ENCODE measurements around the gene TNFRSF1A. TPM values are rescaled to one million over a fixed set of nuclear protein-coding genes. Genes with fewer than 3 reads are reported as not detected.

TNFRSF1A gene
- total RNA-seq, 1 experiment from 2014 or later = 34.3 TPM

DNA sequence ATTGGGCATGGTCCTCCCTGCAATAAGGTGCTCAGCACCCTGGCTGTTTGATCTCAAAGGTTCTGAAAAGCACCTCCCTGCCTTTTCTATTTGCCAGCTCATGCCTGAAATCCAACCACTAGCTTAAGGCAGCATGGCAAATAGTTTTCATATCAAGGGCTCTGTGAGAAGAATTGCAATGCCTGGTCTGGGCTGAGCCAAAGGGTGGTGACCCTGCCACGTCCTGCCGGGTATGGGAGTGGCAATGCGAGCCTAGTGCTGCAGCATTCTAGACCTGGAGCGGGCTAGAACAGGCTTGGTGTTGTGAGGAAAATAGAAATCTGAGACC, 35.8 kb upstream of the TNFRSF1A start:
- no peak for DNase-seq
- Histone ChIP-seq H3K4me1 (peaks cover 19% of the 10 kb centered on the region), H3K4me3 (no peak overlapping the region), H3K27me3 (no peaks in the 10 kb centered on the region; the same call in 1 of the 2 replicates), H3K36me3 (no peaks in the 10 kb centered on the region), H3K9me3 (replicated peaks) (no peaks in the 10 kb centered on the region), H3K27ac (no peak overlapping the region)

DNA sequence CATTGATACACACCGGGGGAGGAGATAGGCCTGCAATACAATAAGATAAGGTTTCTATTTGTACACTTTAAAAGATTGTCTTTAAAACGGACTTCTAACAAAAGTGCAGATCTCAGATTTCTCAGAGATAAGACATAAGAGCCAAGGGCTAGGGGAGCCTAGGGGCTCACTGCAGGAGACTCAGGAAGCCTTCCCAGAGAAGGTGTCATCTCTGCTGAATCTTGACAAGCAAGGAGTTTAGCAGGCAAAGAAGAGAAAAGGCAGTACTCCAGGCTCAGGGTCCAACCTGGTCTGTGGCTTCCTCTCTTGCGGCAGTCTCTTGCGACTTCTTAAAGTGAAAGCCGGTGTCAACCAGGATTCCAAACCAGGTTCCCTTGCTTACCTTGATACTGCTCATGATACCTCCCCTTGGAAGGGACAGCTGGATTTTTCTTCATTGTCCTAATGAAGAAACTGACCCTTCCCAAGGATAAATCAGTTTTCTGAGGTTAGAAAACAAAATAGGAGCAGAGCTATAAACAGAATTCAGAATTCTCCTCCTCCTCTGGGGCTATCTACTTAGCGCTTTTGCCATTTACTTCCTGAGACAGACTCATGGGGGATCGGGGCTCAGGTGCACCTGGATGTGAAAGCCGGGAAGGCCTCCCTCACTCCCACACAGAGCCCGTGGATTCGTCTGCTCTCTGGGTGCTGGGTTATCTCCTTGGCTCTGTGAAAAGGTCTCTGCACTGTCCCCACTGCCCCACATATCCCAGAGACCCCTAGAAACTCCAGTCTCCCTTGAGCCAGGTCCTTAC, 35.2 kb upstream of the TNFRSF1A start:
- no peaks in the 10 kb centered on the region for H3K9me3 ChIP-seq (replicated peaks)
- no peaks in the 10 kb centered on the region for H3K36me3 ChIP-seq
- no peaks in the 10 kb centered on the region; the same call in 1 of the 2 replicates for H3K27me3 ChIP-seq
- H3K4me1 ChIP-seq = peaks cover 23% of the 10 kb centered on the region
- DNase-seq = no peak
- H3K4me3 ChIP-seq = no peak overlapping the region
- H3K27ac ChIP-seq = no peak overlapping the region

DNA sequence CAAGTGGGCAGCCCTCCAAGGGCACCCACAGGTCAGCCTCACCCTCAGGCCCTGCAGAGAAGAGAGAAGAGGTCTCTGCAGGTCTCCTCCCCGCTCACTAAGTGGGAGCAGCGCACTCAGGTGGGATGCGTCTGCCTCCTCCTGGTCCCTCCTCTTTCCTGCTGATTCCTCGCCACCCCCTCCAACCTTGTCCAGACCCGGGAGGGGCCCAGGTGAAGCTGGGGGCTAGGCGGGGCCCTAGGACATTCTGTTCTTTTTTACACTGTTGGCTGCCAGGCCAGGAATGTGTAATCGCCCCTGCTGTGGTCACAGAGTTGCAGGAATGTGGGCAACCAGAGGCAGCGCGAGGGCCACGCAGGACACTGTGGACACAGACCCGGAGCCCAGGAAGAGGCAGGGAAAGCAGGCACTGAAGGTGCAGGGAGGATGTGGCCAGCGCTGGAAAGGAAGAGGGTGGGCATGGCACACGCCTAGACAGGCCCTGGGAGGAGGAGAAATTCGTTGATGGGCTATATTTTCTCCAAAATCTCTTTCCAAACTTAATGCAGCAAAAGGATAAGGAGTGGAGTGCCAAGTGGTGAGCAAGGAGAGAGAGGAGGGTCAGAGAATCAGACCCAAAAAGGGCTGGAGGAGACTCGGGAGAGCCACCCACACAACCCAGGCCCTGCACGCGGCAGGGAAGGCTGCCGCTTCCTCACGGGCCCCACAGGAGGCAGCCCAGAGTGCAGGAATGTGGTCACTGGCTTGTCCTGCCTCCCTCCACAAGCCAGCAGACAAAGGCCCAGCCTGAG, 34.4 kb upstream of the TNFRSF1A start:
- Histone ChIP-seq H3K27me3 (no peaks in the 10 kb centered on the region; the same call in 1 of the 2 replicates), H3K27ac (no peak overlapping the region), H3K4me1 (peaks cover 29% of the 10 kb centered on the region), H3K36me3 (no peaks in the 10 kb centered on the region), H3K4me3 (no peak overlapping the region), H3K9me3 (replicated peaks) (no peaks in the 10 kb centered on the region)
- DNase-seq = peak; percentile 46 to 59

DNA sequence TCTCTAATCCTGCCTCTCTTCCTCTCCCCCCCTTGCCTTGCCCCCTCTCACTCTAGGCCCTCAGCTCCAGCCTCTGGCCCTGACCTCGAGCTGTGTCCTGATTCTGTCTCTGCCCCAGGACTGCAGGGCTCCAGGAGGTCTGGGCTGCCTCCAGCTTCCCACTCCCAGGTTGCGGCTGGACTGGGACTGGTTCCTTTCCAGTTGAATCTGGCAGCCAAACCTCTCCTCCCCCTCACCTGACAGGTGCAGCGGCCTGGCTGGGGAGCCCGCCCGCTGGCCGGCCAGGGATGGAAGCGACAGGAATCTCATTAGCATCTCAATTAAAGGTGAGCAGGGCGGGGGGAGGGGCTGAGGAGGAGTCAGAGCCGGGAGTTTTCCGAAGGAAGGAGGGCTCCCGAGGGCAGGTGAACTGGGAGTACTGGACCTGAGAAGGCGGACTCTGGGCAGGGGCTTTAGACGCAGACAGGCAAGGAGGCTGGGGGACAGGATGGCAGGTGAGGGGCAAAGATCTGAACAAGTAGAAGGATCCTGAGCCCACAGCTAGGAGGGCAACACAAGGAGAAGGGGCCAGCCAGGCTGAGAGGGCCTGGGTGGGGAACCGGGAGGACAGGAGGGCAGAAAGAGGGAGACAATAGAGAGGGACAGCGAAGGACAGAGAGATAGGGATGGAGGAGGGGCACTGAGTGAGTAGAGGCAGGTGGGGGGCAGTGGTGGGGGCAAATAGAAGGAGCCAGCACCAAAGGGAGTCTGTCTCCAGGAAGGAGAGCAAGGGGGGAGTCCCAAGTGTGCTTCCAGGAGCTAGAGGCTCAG, 33.6 kb upstream of the TNFRSF1A start, which contains the start of gene SCNN1A:
Gene SCNN1A (minus strand): TSS at position 295 of the 810 bp plus-strand sequence. CDS start 780 bp downstream, outside the sequence.
- H3K9me3 ChIP-seq (replicated peaks) = no peaks in the 10 kb centered on the region
- no peak for DNase-seq
- H3K4me3 ChIP-seq = no peak within 1 kb of the TSS
- H3K36me3 ChIP-seq = no peaks in the 10 kb centered on the region
- H3K27ac ChIP-seq = no peak within 1 kb of the TSS
- no peaks in the 10 kb centered on the region for H3K27me3 ChIP-seq
- peaks cover 36% of the 10 kb centered on the region for H3K4me1 ChIP-seq

DNA sequence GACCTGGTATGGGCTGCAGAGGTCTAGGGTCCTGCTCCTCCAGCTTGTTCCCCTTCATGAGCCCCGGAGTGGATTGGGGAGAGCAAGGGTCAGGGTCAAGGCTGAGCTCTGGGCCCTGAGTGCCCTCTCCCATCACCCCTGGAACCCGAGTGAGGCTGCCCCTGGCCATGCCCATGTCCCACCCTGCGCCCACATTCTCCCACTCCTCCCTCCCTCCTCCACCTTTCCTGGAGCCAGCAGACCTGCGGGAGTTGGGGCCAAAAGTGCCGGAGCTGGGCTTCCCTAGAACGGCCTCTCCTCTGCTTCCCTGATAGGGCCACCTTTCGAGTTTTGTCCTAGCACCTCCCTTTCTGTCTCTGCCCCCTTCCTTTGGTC, 32.9 kb upstream of the TNFRSF1A start:
- Histone ChIP-seq H3K9me3 (replicated peaks) (no peaks in the 10 kb centered on the region), H3K27ac (no peak overlapping the region), H3K4me3 (no peak overlapping the region), H3K36me3 (no peaks in the 10 kb centered on the region), H3K27me3 (no peaks in the 10 kb centered on the region), H3K4me1 (peaks cover 37% of the 10 kb centered on the region)
- no peak for DNase-seq

DNA sequence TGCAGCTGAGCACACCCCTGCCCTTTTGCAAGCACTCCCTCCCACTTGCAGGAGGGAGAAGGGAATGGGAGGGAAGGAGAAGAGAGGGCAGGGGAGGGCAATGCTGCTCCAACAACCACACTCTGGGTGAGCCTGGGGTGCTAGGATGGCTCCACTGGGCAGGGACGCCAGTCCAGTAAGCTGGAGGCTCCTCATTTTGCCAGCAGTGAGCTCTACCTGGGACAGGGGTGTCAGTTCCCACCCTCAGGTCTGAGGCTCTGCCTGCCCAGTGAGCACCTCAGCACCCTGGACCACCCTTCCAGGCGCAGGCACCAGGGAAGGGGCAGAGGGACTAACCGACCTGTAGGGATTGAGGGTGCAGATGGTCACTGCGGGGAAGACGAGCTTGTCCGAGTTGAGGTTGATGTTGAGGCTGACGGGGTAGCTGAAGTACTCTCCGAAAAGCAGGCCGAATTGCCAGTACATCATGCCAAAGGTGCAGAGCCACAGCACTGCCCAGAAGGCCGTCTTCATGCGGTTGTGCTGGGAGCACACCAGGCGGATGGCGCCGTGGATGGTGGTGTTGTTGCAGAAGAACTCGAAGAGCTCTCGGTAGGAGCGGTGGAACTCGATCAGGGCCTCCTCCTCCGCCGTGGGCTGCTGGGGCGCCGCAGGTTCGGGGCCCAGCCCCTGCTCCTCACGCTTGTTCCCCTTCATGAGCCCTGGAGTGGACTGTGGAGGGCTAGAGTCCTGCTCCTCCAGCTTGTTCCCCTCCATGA, 32.3 kb upstream of the TNFRSF1A start:
- H3K4me3 ChIP-seq = no peak overlapping the region
- no peak overlapping the region for H3K27ac ChIP-seq
- peaks cover 37% of the 10 kb centered on the region for H3K4me1 ChIP-seq
- no peaks in the 10 kb centered on the region for H3K9me3 ChIP-seq (replicated peaks)
- H3K36me3 ChIP-seq = no peaks in the 10 kb centered on the region
- DNase-seq = no peak
- no peaks in the 10 kb centered on the region for H3K27me3 ChIP-seq

DNA sequence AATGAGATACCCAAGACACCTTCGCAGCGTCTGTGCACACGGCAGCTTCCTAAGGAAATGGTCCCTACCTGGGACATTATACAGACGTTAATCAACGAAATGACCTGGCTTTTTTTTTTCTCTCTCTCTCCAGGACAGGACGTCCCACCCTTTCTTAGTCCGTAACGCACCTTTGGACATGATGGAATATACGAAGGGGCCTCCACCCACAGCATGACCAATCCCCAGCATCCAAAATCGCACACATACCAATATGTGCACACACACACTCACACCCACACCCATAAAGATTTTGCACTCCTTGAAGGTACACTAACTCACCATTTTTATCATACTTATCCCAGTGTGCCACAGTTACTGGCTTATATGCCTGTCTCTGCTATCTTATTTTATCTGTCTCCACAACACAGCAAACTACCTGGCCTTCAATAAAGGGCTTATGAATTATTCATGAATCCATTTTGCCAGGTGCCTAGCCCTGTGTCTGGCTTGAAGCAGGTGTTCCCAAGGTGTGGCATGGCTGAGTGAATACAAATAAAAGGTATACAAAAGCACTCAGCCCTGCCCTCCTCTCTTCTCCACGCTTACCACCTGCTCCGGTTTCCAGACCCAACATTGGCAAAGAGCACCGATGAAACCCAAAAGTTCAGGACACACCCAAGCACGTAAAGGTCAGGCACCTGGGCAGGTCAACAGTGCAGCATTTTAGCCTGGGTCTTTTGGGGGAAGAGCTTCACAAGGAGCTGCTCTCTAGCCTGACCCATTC, 31.3 kb upstream of the TNFRSF1A start:
- H3K27me3 ChIP-seq = no peaks in the 10 kb centered on the region
- peaks cover 37% of the 10 kb centered on the region for H3K4me1 ChIP-seq
- H3K36me3 ChIP-seq = no peaks in the 10 kb centered on the region
- no peak overlapping the region for H3K4me3 ChIP-seq
- DNase-seq = no peak
- H3K9me3 ChIP-seq (replicated peaks) = no peaks in the 10 kb centered on the region
- H3K27ac ChIP-seq = no peak overlapping the region

DNA sequence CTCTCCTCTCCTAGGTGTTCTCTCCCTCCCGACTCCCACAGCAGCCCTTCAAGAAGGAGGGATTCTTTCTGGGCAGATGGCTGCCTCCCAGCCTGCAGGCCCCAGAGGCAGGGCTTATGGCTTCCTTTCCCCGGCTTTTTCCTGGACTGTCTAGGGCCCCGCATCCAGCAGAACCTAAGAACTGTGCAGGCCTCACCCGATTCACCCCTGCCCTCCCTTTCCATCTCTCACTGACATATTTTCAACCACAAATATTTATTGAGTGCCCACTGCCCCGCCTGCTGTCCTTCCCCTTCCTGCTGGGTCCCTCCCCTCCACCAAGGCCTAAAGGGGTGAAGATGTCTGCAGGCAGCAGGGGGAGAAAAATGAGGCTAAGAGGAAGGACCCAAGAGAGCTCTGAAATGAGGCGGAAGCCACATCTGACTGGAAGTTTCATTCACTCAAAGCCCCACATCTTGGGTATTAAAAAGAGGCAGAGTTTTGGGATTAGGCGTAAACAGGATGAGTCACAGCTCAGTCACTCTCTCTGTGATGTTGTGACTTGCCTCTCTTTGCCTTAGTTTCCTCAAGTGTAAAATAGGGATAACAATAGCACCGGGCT, 30.6 kb upstream of the TNFRSF1A start:
- DNase-seq = peak; percentile 86 to 89
- H3K27me3 ChIP-seq = no peaks in the 10 kb centered on the region
- H3K27ac ChIP-seq = peak overlapping the region; percentile 28; the same call in 1 of the 2 replicates
- no peaks in the 10 kb centered on the region for H3K36me3 ChIP-seq
- H3K4me3 ChIP-seq = no peak overlapping the region
- H3K4me1 ChIP-seq = peaks cover 37% of the 10 kb centered on the region
- H3K9me3 ChIP-seq (replicated peaks) = no peaks in the 10 kb centered on the region

DNA sequence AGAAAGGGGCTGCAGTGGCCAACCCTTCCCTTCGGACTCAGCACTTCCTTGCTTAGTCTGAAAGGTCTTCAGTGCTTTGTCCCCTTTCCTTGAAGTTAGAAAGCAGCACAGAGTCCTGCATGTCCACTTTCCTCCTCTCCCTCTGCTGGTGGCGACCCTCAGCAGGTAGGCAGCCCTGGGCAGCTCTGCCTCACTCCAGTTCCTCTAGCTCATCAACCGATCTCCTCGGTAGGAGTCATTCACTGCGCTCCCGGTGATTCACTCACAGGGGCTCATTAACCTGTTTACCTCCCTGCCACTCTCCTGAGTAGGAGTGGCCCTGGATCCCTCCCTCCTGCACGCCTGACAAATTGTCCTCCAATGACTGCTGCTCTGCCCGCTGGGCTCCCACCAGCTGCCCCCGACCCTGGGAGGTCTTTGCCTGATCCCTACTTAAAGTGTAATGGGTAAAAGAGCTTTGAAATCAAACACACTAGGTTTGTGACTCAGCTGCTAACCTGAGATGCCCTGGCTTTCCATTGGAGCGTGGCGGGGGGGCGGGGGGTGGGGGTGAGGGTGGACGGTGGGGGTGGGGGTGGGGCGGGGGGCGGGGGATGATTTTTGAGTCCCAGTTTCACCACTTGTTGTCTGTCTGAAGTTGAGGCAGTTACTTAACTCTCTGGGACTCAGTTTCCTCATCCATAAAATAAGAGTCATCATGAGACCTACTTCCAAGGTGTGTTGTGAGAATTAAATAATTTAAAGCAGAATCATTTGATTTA, 29.3 kb upstream of the TNFRSF1A start:
- peaks cover 30% of the 10 kb centered on the region for H3K4me1 ChIP-seq
- no peaks in the 10 kb centered on the region for H3K36me3 ChIP-seq
- DNase-seq = peak; percentile 87 to 88
- no peaks in the 10 kb centered on the region for H3K9me3 ChIP-seq (replicated peaks)
- H3K27ac ChIP-seq = peak overlapping the region; percentile 28; the same call in 1 of the 2 replicates
- no peak overlapping the region for H3K4me3 ChIP-seq
- H3K27me3 ChIP-seq = no peaks in the 10 kb centered on the region

DNA sequence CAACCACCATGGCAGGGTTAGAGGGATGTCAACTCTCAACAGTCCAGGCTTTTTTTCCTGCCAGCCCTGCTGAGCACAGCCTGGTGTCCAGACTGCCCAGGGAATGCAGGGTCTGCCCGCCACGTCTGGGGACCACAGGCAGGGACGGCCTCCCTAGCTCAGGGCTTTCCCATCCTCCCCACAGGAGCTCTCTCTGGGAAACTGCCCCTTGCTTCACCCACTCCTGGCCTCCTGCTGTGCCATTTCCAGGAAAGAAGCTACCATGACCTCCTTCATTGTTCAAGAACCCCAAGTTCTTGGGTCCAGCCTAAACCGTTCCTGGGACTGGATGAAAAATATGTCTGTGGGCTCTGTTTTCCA, 28.7 kb upstream of the TNFRSF1A start:
- H3K9me3 ChIP-seq (replicated peaks) = no peaks in the 10 kb centered on the region
- no peaks in the 10 kb centered on the region for H3K27me3 ChIP-seq
- no peaks in the 10 kb centered on the region for H3K36me3 ChIP-seq
- DNase-seq = no peak
- peak overlapping the region; percentile 23; the same call in 1 of the 2 replicates for H3K27ac ChIP-seq
- H3K4me3 ChIP-seq = no peak overlapping the region
- H3K4me1 ChIP-seq = peaks cover 23% of the 10 kb centered on the region

DNA sequence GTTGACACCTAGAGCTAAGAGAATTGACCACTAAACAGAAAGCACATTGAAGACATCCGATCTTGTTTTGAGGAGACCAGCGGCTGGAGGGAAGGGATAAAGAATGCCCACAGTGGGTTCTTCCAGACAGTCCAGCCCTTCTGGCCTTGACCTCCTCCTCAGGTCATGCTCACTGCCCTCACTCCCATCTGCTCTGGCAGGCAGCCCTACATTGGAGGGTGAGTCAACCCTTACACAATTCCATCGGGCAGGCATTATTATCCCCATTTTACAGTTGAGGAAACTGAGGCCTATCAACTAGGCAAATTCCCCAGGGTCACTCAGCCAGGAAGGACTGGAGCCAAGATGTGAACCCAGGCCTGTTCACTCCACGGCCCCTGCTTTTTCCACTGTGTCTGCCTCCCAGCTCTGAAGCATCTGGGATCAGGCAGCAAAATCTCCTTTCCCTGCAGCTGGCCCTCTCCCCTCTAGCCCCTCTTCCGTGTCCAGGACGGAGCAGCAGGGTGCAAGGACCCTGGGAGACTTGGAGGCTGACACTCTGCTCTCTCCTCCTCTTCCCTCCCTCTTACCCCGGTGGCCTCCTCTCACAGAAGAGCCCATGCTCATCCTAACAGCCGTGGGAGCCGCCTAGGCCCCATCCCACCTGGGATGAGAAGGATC, 28.2 kb upstream of the TNFRSF1A start:
- DNase-seq = no peak
- no peaks in the 10 kb centered on the region for H3K27me3 ChIP-seq
- H3K27ac ChIP-seq = no peak overlapping the region
- H3K4me1 ChIP-seq = peaks cover 23% of the 10 kb centered on the region
- H3K9me3 ChIP-seq (replicated peaks) = no peaks in the 10 kb centered on the region
- no peak overlapping the region for H3K4me3 ChIP-seq
- H3K36me3 ChIP-seq = no peaks in the 10 kb centered on the region

DNA sequence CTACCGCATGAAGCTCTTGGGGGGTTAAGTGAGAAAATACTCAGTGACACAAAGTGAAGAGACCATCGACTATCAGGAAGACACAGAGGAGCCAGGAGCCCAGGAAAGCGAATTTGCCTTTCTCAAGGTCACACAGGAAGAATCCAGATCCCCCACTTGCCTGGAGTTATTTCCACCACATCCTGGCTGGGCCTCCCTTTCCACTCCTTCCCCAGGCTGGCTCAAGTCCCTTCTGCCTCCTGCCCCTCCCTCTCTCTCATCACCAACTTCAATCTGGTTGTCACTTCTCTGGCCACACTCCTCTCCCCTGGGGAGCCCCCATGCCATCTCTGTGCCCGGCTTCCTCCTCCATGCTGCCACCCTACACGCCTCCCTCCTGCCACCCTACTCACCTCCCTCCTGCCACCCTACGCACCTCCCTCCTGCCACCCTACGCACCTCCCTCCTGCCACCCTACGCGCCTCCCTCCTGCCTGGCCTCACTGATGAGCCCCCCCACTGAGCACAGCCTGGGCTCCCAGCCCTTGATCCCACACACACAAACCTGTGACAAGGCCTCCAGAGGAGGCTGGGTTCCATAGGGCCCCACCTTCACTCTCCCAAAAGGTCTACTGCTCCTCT, 27.1 kb upstream of the TNFRSF1A start:
- Histone ChIP-seq H3K27me3 (no peaks in the 10 kb centered on the region), H3K27ac (no peak overlapping the region)
- DNase-seq = no peak

More for the DNA sequence above, 27.1 kb upstream of the TNFRSF1A start:
- Histone ChIP-seq H3K9me3 (replicated peaks) (no peaks in the 10 kb centered on the region), H3K4me3 (no peak overlapping the region), H3K4me1 (peaks cover 23% of the 10 kb centered on the region), H3K36me3 (no peaks in the 10 kb centered on the region)

Measured in SJCRH30 (cell line).